ENCODE measurements around the gene CTSK. TPM values are rescaled to one million over a fixed set of nuclear protein-coding genes. Genes with fewer than 3 reads are reported as not detected.
A peak's percentile ranks its signal among the peaks of the same experiment; 100 is the strongest.
"Not testable (repeated sequence)": the region's sequence is repeated elsewhere in the genome, so short reads cannot be mapped to it uniquely, and the experiment has no call there.

CTSK gene
- 1 to 10 TPM; 2.1 to 2.7 TPM for total RNA-seq
- 0.54 TPM for polyA plus RNA-seq

DNA sequence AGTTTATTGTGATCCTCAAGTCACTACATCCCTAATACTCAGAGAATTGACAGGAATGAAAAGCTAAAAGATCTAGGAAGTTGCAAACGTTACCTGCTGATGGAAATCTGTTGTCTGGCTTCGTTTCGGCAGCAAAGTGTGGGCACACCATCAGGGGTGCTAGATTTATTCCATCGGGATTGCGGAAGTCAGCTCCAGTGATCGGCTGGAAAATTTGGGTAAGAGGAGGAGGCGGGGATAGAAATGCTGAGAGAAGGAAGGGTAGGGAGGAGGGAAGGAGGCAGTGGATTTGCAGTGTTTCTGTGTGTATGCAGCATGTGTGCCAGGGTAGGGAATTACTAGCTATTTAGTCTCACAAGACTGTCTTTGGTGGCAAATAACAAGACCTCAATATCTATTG lies at the start of gene CTSK:
TSS of gene CTSK (minus strand) at position 140 of the 400 bp plus-strand sequence. CDS start 1,455 bp downstream, outside the sequence.
- Histone ChIP-seq H3K36me3 (ENCODE audit: insufficient read depth, low read length) (peaks cover 17% of the 10 kb centered on the region), H3K4me1 (ENCODE audit: insufficient read depth, low read length) (no peaks in the 10 kb centered on the region), H3K9me3 (ENCODE audit: low read length) (no peaks in the 10 kb centered on the region), H3K27me3 (ENCODE audit: insufficient read depth, low read length, poor library complexity, severe bottlenecking) (no peaks in the 10 kb centered on the region), H3K4me3 (ENCODE audit: low read length) (no peak within 1 kb of the TSS), H3K27ac (ENCODE audit: low read depth, low read length) (no peak within 1 kb of the TSS)
- peaks cover 0 to 7% (median 0%) of the 10 kb centered on the region in 3 donors for H3K4me1 Mint-ChIP-seq
- H3K27me3 Mint-ChIP-seq = no peaks in the 10 kb centered on the region
- CTCF ChIA-PET = interaction anchor here (0.8 kb wide), 1 partner anchor 23 kb away, joined by 3 read pairs; no protein-coding TSS in a partner anchor
- no peak for DNase-seq
- H3K9me3 Mint-ChIP-seq = no peaks in the 10 kb centered on the region
- H3K27ac Mint-ChIP-seq = peak within 1 kb of the TSS in 5 of 8 donors; percentile 3 to 45 (median 26)
- H3K4me3 Mint-ChIP-seq = peak within 1 kb of the TSS in 2 of 7 donors; percentile 17 to 19
- H3K36me3 Mint-ChIP-seq = peaks cover 0 to 17% (median 8%) of the 10 kb centered on the region in 3 donors
- POLR2A ChIA-PET = no interaction called here

GRCh38 chr1:150852734-150853133 lies 44.7 kb upstream of the CTSK start:
- H3K27ac ChIP-seq (ENCODE audit: low read depth, low read length); DNase-seq; H3K27me3 Mint-ChIP-seq; H3K4me3 Mint-ChIP-seq; POLR2A ChIA-PET; H3K4me1 Mint-ChIP-seq; H3K4me1 ChIP-seq (ENCODE audit: insufficient read depth, low read length); H3K27me3 ChIP-seq (ENCODE audit: insufficient read depth, low read length, poor library complexity, severe bottlenecking); CTCF ChIA-PET; H3K9me3 Mint-ChIP-seq; H3K4me3 ChIP-seq (ENCODE audit: low read length); H3K9me3 ChIP-seq (ENCODE audit: low read length): not testable (repeated sequence)
- peaks cover 16 to 55% (median 18%) of the 10 kb centered on the region in 3 donors for H3K36me3 Mint-ChIP-seq
- H3K27ac Mint-ChIP-seq = peak overlapping the region in 2 of 8 donors; percentile 43 to 50
- peaks cover 11% of the 10 kb centered on the region for H3K36me3 ChIP-seq (ENCODE audit: insufficient read depth, low read length)

DNA sequence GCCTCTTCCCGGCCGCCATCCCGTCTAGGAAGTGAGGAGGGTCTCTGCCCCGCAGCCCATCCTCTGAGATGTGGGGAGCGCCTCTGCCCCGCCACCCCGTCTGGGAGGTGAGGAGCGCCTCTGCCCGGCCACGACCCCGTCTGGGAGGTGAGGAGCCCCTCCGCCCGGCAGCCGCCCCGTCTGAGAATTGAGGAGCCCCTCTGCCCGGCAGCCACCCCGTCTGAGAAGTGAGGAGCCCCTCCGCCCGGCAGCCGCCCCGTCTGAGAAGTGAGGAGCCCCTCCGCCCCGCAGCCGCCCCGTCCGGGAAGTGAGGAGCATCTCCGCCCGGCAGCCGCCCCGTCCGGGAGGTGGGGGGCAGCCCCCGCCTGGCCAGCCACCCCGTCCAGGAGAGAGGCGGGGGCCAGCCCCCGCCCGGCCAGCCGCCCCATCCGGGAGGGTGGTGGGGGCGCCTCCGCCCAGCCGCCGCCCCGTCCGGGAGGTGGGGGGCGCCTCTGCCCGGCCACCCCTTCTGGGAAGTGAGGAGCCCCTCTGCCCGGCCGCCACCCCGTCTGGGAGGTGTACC lies 42.8 kb upstream of the CTSK start:
- H3K4me3 ChIP-seq (ENCODE audit: low read length); POLR2A ChIA-PET; H3K9me3 ChIP-seq (ENCODE audit: low read length); H3K4me1 Mint-ChIP-seq; H3K4me3 Mint-ChIP-seq; H3K27ac ChIP-seq (ENCODE audit: low read depth, low read length); CTCF ChIA-PET; H3K27me3 Mint-ChIP-seq; H3K9me3 Mint-ChIP-seq; DNase-seq; H3K27me3 ChIP-seq (ENCODE audit: insufficient read depth, low read length, poor library complexity, severe bottlenecking); H3K27ac Mint-ChIP-seq; H3K4me1 ChIP-seq (ENCODE audit: insufficient read depth, low read length): not testable (repeated sequence)
- peaks cover 11% of the 10 kb centered on the region for H3K36me3 ChIP-seq (ENCODE audit: insufficient read depth, low read length)
- H3K36me3 Mint-ChIP-seq = peaks cover 18 to 59% (median 23%) of the 10 kb centered on the region in 3 donors

DNA sequence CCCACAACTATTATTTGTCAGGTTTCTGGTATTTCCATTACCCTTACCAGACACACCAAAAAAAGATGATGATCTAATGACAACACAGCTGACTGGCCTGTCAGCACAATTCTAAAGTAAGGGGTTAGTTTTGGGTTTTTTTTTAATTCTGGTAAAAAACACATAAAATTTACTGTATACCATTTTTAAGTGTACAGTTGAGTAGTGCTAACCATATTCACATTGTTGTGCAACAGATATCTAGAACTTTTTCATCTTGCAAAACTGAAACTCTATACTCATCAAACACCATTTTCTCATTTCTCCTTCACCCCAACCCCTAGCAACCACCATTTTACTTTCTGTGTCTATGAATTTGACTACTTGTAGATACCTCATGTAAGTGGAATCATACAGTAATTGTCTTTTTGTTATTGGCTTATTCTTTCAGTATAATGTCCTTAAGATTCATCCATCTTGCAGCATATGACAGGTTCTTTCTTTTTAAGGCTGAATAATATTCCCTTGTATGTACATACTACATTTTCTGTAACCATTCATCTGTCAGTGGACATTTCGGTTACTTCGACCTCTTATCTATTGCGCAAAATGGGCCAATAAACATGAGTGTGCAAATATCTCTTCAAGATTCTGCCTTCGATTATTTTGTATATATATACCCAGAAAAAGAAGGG lies 38.5 kb upstream of the CTSK start:
- peaks cover 0 to 48% (median 8%) of the 10 kb centered on the region in 3 donors for H3K36me3 Mint-ChIP-seq
- no peak overlapping the region for H3K27ac ChIP-seq (ENCODE audit: low read depth, low read length)
- no peaks in the 10 kb centered on the region for H3K27me3 Mint-ChIP-seq
- no peaks in the 10 kb centered on the region for H3K9me3 Mint-ChIP-seq
- no peaks in the 10 kb centered on the region for H3K36me3 ChIP-seq (ENCODE audit: insufficient read depth, low read length)
- H3K9me3 ChIP-seq (ENCODE audit: low read length) = no peaks in the 10 kb centered on the region
- no peaks in the 10 kb centered on the region for H3K27me3 ChIP-seq (ENCODE audit: insufficient read depth, low read length, poor library complexity, severe bottlenecking)
- DNase-seq = no peak
- POLR2A ChIA-PET = no interaction called here
- CTCF ChIA-PET = no interaction called here
- H3K4me3 ChIP-seq (ENCODE audit: low read length) = no peak overlapping the region
- no peak overlapping the region for H3K27ac Mint-ChIP-seq
- peaks cover 12% of the 10 kb centered on the region for H3K4me1 ChIP-seq (ENCODE audit: insufficient read depth, low read length)
- peaks cover 5 to 17% (median 16%) of the 10 kb centered on the region in 3 donors for H3K4me1 Mint-ChIP-seq
- no peak overlapping the region for H3K4me3 Mint-ChIP-seq

- CTCF ChIA-PET = no interaction called here
- Histone ChIP-seq H3K4me3 (ENCODE audit: low read length) (no peak overlapping the region), H3K4me1 (ENCODE audit: insufficient read depth, low read length) (peaks cover 25% of the 10 kb centered on the region), H3K36me3 (ENCODE audit: insufficient read depth, low read length) (no peaks in the 10 kb centered on the region), H3K27me3 (ENCODE audit: insufficient read depth, low read length, poor library complexity, severe bottlenecking) (no peaks in the 10 kb centered on the region), H3K9me3 (ENCODE audit: low read length) (no peaks in the 10 kb centered on the region), H3K27ac (ENCODE audit: low read depth, low read length) (no peak overlapping the region)
- Mint-ChIP-seq H3K27ac (no peak overlapping the region), H3K9me3 (no peaks in the 10 kb centered on the region), H3K27me3 (no peaks in the 10 kb centered on the region), H3K36me3 (peaks cover 0 to 62% (median 16%) of the 10 kb centered on the region in 3 donors), H3K4me3 (no peak overlapping the region), H3K4me1 (peaks cover 9 to 23% (median 22%) of the 10 kb centered on the region in 3 donors)
- DNase-seq = no peak
- POLR2A ChIA-PET = no interaction called here
Observed at GRCh38 chr1:150843474-150843873, 35.4 kb upstream of the CTSK start.

DNA sequence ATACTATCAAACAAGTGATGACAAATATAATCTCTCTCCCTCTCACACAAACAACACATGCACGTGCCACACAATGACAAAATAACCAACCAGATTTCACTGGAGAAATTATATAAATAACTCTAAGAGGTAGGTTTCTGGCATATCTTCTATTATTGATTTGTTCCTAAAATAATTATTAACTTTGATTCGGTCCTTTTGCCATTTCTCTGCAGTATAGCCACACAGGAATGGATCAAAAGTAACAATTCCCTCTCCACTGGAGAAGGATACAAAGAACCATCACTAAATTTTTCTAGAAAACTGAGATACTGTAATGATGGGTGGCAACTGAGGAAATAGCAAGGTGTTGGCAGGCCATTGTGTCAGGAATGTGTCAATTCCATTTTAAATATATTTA lies 34.9 kb upstream of the CTSK start:
- Mint-ChIP-seq H3K4me3 (no peak overlapping the region), H3K27ac (peak overlapping the region in 1 of 8 donors; percentile 68), H3K9me3 (no peaks in the 10 kb centered on the region), H3K36me3 (peaks cover 0 to 62% (median 18%) of the 10 kb centered on the region in 3 donors), H3K27me3 (no peaks in the 10 kb centered on the region), H3K4me1 (peaks cover 9 to 23% (median 22%) of the 10 kb centered on the region in 3 donors)
- DNase-seq = no peak
- Histone ChIP-seq H3K9me3 (ENCODE audit: low read length) (no peaks in the 10 kb centered on the region), H3K4me1 (ENCODE audit: insufficient read depth, low read length) (peaks cover 25% of the 10 kb centered on the region), H3K36me3 (ENCODE audit: insufficient read depth, low read length) (no peaks in the 10 kb centered on the region), H3K27ac (ENCODE audit: low read depth, low read length) (no peak overlapping the region), H3K27me3 (ENCODE audit: insufficient read depth, low read length, poor library complexity, severe bottlenecking) (no peaks in the 10 kb centered on the region), H3K4me3 (ENCODE audit: low read length) (no peak overlapping the region)
- ChIA-PET POLR2A (no interaction called here), CTCF (no interaction called here)

GRCh38 chr1:150842343-150842742 lies 34.3 kb upstream of the CTSK start:
- Histone ChIP-seq H3K27me3 (ENCODE audit: insufficient read depth, low read length, poor library complexity, severe bottlenecking) (no peaks in the 10 kb centered on the region), H3K27ac (ENCODE audit: low read depth, low read length) (no peak overlapping the region), H3K9me3 (ENCODE audit: low read length) (no peaks in the 10 kb centered on the region), H3K4me1 (ENCODE audit: insufficient read depth, low read length) (peaks cover 25% of the 10 kb centered on the region), H3K4me3 (ENCODE audit: low read length) (no peak overlapping the region), H3K36me3 (ENCODE audit: insufficient read depth, low read length) (no peaks in the 10 kb centered on the region)
- H3K4me3 Mint-ChIP-seq = no peak overlapping the region
- no peaks in the 10 kb centered on the region for H3K27me3 Mint-ChIP-seq
- ChIA-PET CTCF (no interaction called here), POLR2A (interaction anchor here (0.9 kb wide), 1 partner anchor 14 kb away, joined by 4 read pairs; no protein-coding TSS in a partner anchor)
- DNase-seq = no peak
- peaks cover 9 to 23% (median 17%) of the 10 kb centered on the region in 3 donors for H3K4me1 Mint-ChIP-seq
- H3K9me3 Mint-ChIP-seq = no peaks in the 10 kb centered on the region
- peak overlapping the region in 5 of 8 donors; percentile 3 to 82 (median 64) for H3K27ac Mint-ChIP-seq
- H3K36me3 Mint-ChIP-seq = peaks cover 2 to 62% (median 17%) of the 10 kb centered on the region in 3 donors

GRCh38 chr1:150841626-150842025 lies 33.6 kb upstream of the CTSK start:
- H3K27ac ChIP-seq (ENCODE audit: low read depth, low read length) = no peak overlapping the region
- H3K4me3 Mint-ChIP-seq = no peak overlapping the region

More at GRCh38 chr1:150841626-150842025, 33.6 kb upstream of the CTSK start:
- peak overlapping the region in 6 of 8 donors; percentile 11 to 75 (median 45) for H3K27ac Mint-ChIP-seq
- H3K27me3 Mint-ChIP-seq = no peaks in the 10 kb centered on the region
- CTCF ChIA-PET = no interaction called here
- DNase-seq = peak in 2 of 5 donors; percentile 16 to 75
- H3K4me1 Mint-ChIP-seq = peaks cover 9 to 23% (median 17%) of the 10 kb centered on the region in 3 donors
- H3K4me3 ChIP-seq (ENCODE audit: low read length) = no peak overlapping the region
- no peaks in the 10 kb centered on the region for H3K27me3 ChIP-seq (ENCODE audit: insufficient read depth, low read length, poor library complexity, severe bottlenecking)
- H3K36me3 ChIP-seq (ENCODE audit: insufficient read depth, low read length) = no peaks in the 10 kb centered on the region
- peaks cover 25% of the 10 kb centered on the region for H3K4me1 ChIP-seq (ENCODE audit: insufficient read depth, low read length)
- POLR2A ChIA-PET = no interaction called here
- H3K9me3 Mint-ChIP-seq = no peaks in the 10 kb centered on the region
- H3K36me3 Mint-ChIP-seq = peaks cover 6 to 65% (median 16%) of the 10 kb centered on the region in 3 donors
- no peaks in the 10 kb centered on the region for H3K9me3 ChIP-seq (ENCODE audit: low read length)

Data from CD8-positive, alpha-beta memory T cell (primary cell).